K562 (cell line): Measurements from ENCODE around the gene RAB9B. TPM values are rescaled to one million over a fixed set of nuclear protein-coding genes. Genes with fewer than 3 reads are reported as not detected.

ENCODE experiments used
- polyA plus RNA-seq, 8 experiments: library from polyadenylated mRNA; depleted of rRNA in 4 of 8; stranded (reverse) in 5 of 8; unstranded in 3 of 8; fragments of >200 nt; fragmentation: Nextera tagmentation in 2 of 8; fragmentation: Illumina TruSeq in 1 of 8; extraction: Ambion mirVana in 2 of 8; extraction: Trizol in 1 of 8; gene quantifications; 2 replicates each; pipeline versions ENCODE4 v1.2.1 to v1.2.3, GENCODE V29; 2011 to 2014; ENCODE audit warnings: inconsistent platforms in 1 of 8, missing spikeins in 1 of 8
- small RNA-seq: library from RNA; depleted of rRNA; stranded (forward); fragments of <200 nt; gene quantifications from one replicate; pipeline ENCODE3, GENCODE V24; 2014
- total RNA-seq, 7 experiments: library from RNA; depleted of rRNA in 6 of 7; stranded (reverse); fragments of >200 nt in 6 of 7; fragmentation: Illumina TruSeq in 2 of 7; extraction: Trizol in 2 of 7; gene quantifications; 2 replicates each; pipeline versions ENCODE4 v1.2.1 to v1.2.3, GENCODE V29; 2011 to 2021; ENCODE audit warnings: low replicate concordance in 1 of 7

The RAB9B gene
- total and polyA plus RNA-seq, 9 of the 15 experiments (the other 6 are each of a cell fraction or from before 2014, with no cell fraction given): 0.03 to 0.05 (median 0.04) TPM; not detected in 6

Small RNA genes lying within 50 kb of the gene (small RNA-seq; reads per million reads assigned to genes)
- 0.15 reads per million for gene RNA5SP511

Other genes starting within 250 kb of the RAB9B start
Only the 7 nearest of the 10 such genes appear.
- gene TCEAL1, start 203.3 kb downstream of the RAB9B start, total RNA-seq (2014; rRNA removed): 3.3 and 4.0 TPM in 2 replicates
- gene TCEAL1, start 203.3 kb downstream of the RAB9B start, total RNA-seq (2014; rRNA removed; fragmentation: Illumina TruSeq; extraction: Trizol): 2.8 and 3.1 TPM in 2 replicates
- 2.9 and 4.0 TPM in 2 replicates for gene TCEAL1, start 203.3 kb downstream of the RAB9B start, total RNA-seq (2015; rRNA removed; fragmentation: Illumina TruSeq; extraction: Trizol)
- gene TCEAL1, start 203.3 kb downstream of the RAB9B start, total RNA-seq (2021): 2.1 and 2.5 TPM in 2 replicates
- gene TCEAL1, start 203.3 kb downstream of the RAB9B start, polyA plus RNA-seq (2011; rRNA removed): 1.8 and 2.8 TPM in 2 replicates
- gene TCEAL1, start 203.3 kb downstream of the RAB9B start, polyA plus RNA-seq (2014; fragmentation: Illumina TruSeq; extraction: Trizol): 3.4 and 4.1 TPM in 2 replicates
- gene TCEAL1, start 203.3 kb downstream of the RAB9B start, polyA plus RNA-seq (2014; fragmentation: Nextera tagmentation; extraction: Ambion mirVana): 1 to 10 TPM; 2.5 to 4.1 TPM
- 3.8 and 5.3 TPM in 2 replicates for gene TCEAL1, start 203.3 kb downstream of the RAB9B start, polyA plus RNA-seq (2014; rRNA removed)
- gene MORF4L2, start 145.6 kb downstream of the RAB9B start, total RNA-seq (2014; rRNA removed): 309 and 374 TPM in 2 replicates
- gene MORF4L2, start 145.6 kb downstream of the RAB9B start, total RNA-seq (2014; rRNA removed; fragmentation: Illumina TruSeq; extraction: Trizol): 508 and 522 TPM in 2 replicates
- gene MORF4L2, start 145.6 kb downstream of the RAB9B start, total RNA-seq (2015; rRNA removed; fragmentation: Illumina TruSeq; extraction: Trizol): 386 and 415 TPM in 2 replicates
- gene MORF4L2, start 145.6 kb downstream of the RAB9B start, total RNA-seq (2021): 324 and 325 TPM in 2 replicates
- 608 and 781 TPM in 2 replicates for gene MORF4L2, start 145.6 kb downstream of the RAB9B start, polyA plus RNA-seq (2011; rRNA removed)
- gene MORF4L2, start 145.6 kb downstream of the RAB9B start, polyA plus RNA-seq (2014; fragmentation: Illumina TruSeq; extraction: Trizol): 587 and 647 TPM in 2 replicates
- 100 to 1,000 TPM; 420 to 476 TPM for gene MORF4L2, start 145.6 kb downstream of the RAB9B start, polyA plus RNA-seq (2014; fragmentation: Nextera tagmentation; extraction: Ambion mirVana)
- 338 and 382 TPM in 2 replicates for gene MORF4L2, start 145.6 kb downstream of the RAB9B start, polyA plus RNA-seq (2014; rRNA removed)
- gene TMEM31, start 121.3 kb downstream of the RAB9B start, total RNA-seq (2014; rRNA removed): not detected in 2 replicates
- not detected in 2 replicates for gene TMEM31, start 121.3 kb downstream of the RAB9B start, total RNA-seq (2014; rRNA removed; fragmentation: Illumina TruSeq; extraction: Trizol)
- gene TMEM31, start 121.3 kb downstream of the RAB9B start, total RNA-seq (2015; rRNA removed; fragmentation: Illumina TruSeq; extraction: Trizol): not detected in 2 replicates
- gene TMEM31, start 121.3 kb downstream of the RAB9B start, total RNA-seq (2021): not detected in 2 replicates
- 0.18 and 0.34 TPM in 2 replicates for gene TMEM31, start 121.3 kb downstream of the RAB9B start, polyA plus RNA-seq (2011; rRNA removed)
- gene TMEM31, start 121.3 kb downstream of the RAB9B start, polyA plus RNA-seq (2014; fragmentation: Illumina TruSeq; extraction: Trizol): not detected in 2 replicates
- not detected for gene TMEM31, start 121.3 kb downstream of the RAB9B start, polyA plus RNA-seq (2014; fragmentation: Nextera tagmentation; extraction: Ambion mirVana)
- gene TMEM31, start 121.3 kb downstream of the RAB9B start, polyA plus RNA-seq (2014; rRNA removed): not detected in 2 replicates
- not detected in 2 replicates for gene PLP1, start 55.4 kb downstream of the RAB9B start, total RNA-seq (2014; rRNA removed)
- gene PLP1, start 55.4 kb downstream of the RAB9B start, total RNA-seq (2014; rRNA removed; fragmentation: Illumina TruSeq; extraction: Trizol): not detected in 2 replicates
- gene PLP1, start 55.4 kb downstream of the RAB9B start, total RNA-seq (2015; rRNA removed; fragmentation: Illumina TruSeq; extraction: Trizol): not detected in 2 replicates
- gene PLP1, start 55.4 kb downstream of the RAB9B start, total RNA-seq (2021): not detected in 2 replicates
- gene PLP1, start 55.4 kb downstream of the RAB9B start, polyA plus RNA-seq (2011; rRNA removed): not detected in 2 replicates
- not detected in 2 replicates for gene PLP1, start 55.4 kb downstream of the RAB9B start, polyA plus RNA-seq (2014; fragmentation: Illumina TruSeq; extraction: Trizol)
- gene PLP1, start 55.4 kb downstream of the RAB9B start, polyA plus RNA-seq (2014; fragmentation: Nextera tagmentation; extraction: Ambion mirVana): not detected
- gene PLP1, start 55.4 kb downstream of the RAB9B start, polyA plus RNA-seq (2014; rRNA removed): not detected in 2 replicates
- not detected in 2 replicates for gene TMSB15B, start 130.4 kb upstream of the RAB9B start, total RNA-seq (2014; rRNA removed)
- 0.22 TPM in 1 of 2 replicates, not detected in the other for gene TMSB15B, start 130.4 kb upstream of the RAB9B start, total RNA-seq (2014; rRNA removed; fragmentation: Illumina TruSeq; extraction: Trizol)
- not detected in 2 replicates for gene TMSB15B, start 130.4 kb upstream of the RAB9B start, total RNA-seq (2015; rRNA removed; fragmentation: Illumina TruSeq; extraction: Trizol)
- not detected in 2 replicates for gene TMSB15B, start 130.4 kb upstream of the RAB9B start, total RNA-seq (2021)
- 0.77 TPM in 1 of 2 replicates, not detected in the other for gene TMSB15B, start 130.4 kb upstream of the RAB9B start, polyA plus RNA-seq (2011; rRNA removed)
- gene TMSB15B, start 130.4 kb upstream of the RAB9B start, polyA plus RNA-seq (2014; fragmentation: Illumina TruSeq; extraction: Trizol): 0.14 TPM in 1 of 2 replicates, not detected in the other
- gene TMSB15B, start 130.4 kb upstream of the RAB9B start, polyA plus RNA-seq (2014; fragmentation: Nextera tagmentation; extraction: Ambion mirVana): under 1 TPM; 0.32 to 0.39 TPM
- gene TMSB15B, start 130.4 kb upstream of the RAB9B start, polyA plus RNA-seq (2014; rRNA removed): 0.05 and 0.93 TPM in 2 replicates
- not detected in 2 replicates for gene H2BW1, start 181.5 kb upstream of the RAB9B start, total RNA-seq (2014; rRNA removed)
- not detected in 2 replicates for gene H2BW1, start 181.5 kb upstream of the RAB9B start, total RNA-seq (2014; rRNA removed; fragmentation: Illumina TruSeq; extraction: Trizol)
- gene H2BW1, start 181.5 kb upstream of the RAB9B start, total RNA-seq (2015; rRNA removed; fragmentation: Illumina TruSeq; extraction: Trizol): not detected in 2 replicates
- not detected in 2 replicates for gene H2BW1, start 181.5 kb upstream of the RAB9B start, total RNA-seq (2021)
- not detected in 2 replicates for gene H2BW1, start 181.5 kb upstream of the RAB9B start, polyA plus RNA-seq (2011; rRNA removed)
- gene H2BW1, start 181.5 kb upstream of the RAB9B start, polyA plus RNA-seq (2014; fragmentation: Illumina TruSeq; extraction: Trizol): not detected in 2 replicates
- not detected for gene H2BW1, start 181.5 kb upstream of the RAB9B start, polyA plus RNA-seq (2014; fragmentation: Nextera tagmentation; extraction: Ambion mirVana)
- not detected in 2 replicates for gene H2BW1, start 181.5 kb upstream of the RAB9B start, polyA plus RNA-seq (2014; rRNA removed)
- gene H2BW2, start 207.7 kb upstream of the RAB9B start, total RNA-seq (2014; rRNA removed): 1.1 TPM in 1 of 2 replicates, not detected in the other
- gene H2BW2, start 207.7 kb upstream of the RAB9B start, total RNA-seq (2014; rRNA removed; fragmentation: Illumina TruSeq; extraction: Trizol): not detected in 2 replicates
- not detected in 2 replicates for gene H2BW2, start 207.7 kb upstream of the RAB9B start, total RNA-seq (2015; rRNA removed; fragmentation: Illumina TruSeq; extraction: Trizol)
- not detected in 2 replicates for gene H2BW2, start 207.7 kb upstream of the RAB9B start, total RNA-seq (2021)
- gene H2BW2, start 207.7 kb upstream of the RAB9B start, polyA plus RNA-seq (2011; rRNA removed): not detected in 2 replicates
- gene H2BW2, start 207.7 kb upstream of the RAB9B start, polyA plus RNA-seq (2014; fragmentation: Illumina TruSeq; extraction: Trizol): not detected in 2 replicates
- gene H2BW2, start 207.7 kb upstream of the RAB9B start, polyA plus RNA-seq (2014; fragmentation: Nextera tagmentation; extraction: Ambion mirVana): not detected
- gene H2BW2, start 207.7 kb upstream of the RAB9B start, polyA plus RNA-seq (2014; rRNA removed): not detected in 2 replicates